Nephron progenitor cell (in vitro differentiated cells): ENCODE measurements around the gene LTBP1.

ENCODE experiments used
- DNase-seq: peaks from one replicate; pipeline ENCODE4 v3.0.0; 2021
- H3K27ac Mint-ChIP-seq: 2 replicates; pipeline ENCODE4 v1.8.0; 2021; ENCODE audit warnings: mild to moderate bottlenecking, moderate library complexity, mixed read lengths
- H3K27me3 Mint-ChIP-seq: 2 replicates; pipeline ENCODE4 v1.8.0; 2021; ENCODE audit warnings: mild to moderate bottlenecking, low read depth, mixed read lengths; ENCODE audit not compliant: poor library complexity
- H3K36me3 Mint-ChIP-seq: 2 replicates; pipeline ENCODE4 v1.8.0; 2021; ENCODE audit warnings: low read depth, mixed read lengths
- H3K4me1 Mint-ChIP-seq: 2 replicates; pipeline ENCODE4 v1.8.0; 2021; ENCODE audit warnings: mixed read lengths
- H3K4me3 Mint-ChIP-seq: 2 replicates; pipeline ENCODE4 v1.8.0; 2021; ENCODE audit warnings: mild to moderate bottlenecking, moderate library complexity, mixed read lengths
- H3K9me3 Mint-ChIP-seq: 2 replicates; pipeline ENCODE4 v1.8.0; 2021; ENCODE audit warnings: mild to moderate bottlenecking, moderate library complexity, mixed read lengths
- CTCF ChIP-seq: fragments of 200-600 bp; sonication (generic); IDR thresholded peaks from 2 replicates; pipeline ENCODE4 v1.5.0; 2021; ENCODE audit warnings: antibody characterized with exemption

The LTBP1 gene

GRCh38 chr2:33077844-33078243 lies 131.1 kb downstream of the LTBP1 start:
- H3K9me3 Mint-ChIP-seq: peaks cover 24% of the 10 kb centered on the region
- peaks cover 4% of the 10 kb centered on the region for H3K27me3 Mint-ChIP-seq
- peak overlapping the region; percentile 95 for H3K27ac Mint-ChIP-seq
- DNase-seq: peak; percentile 16
- peaks cover 50% of the 10 kb centered on the region for H3K4me1 Mint-ChIP-seq
- no peak overlapping the region for H3K4me3 Mint-ChIP-seq
- peaks cover 47% of the 10 kb centered on the region for H3K36me3 Mint-ChIP-seq
- no peak for TF ChIP-seq CTCF

- no peak for DNase-seq
- Mint-ChIP-seq H3K9me3 (peaks cover 24% of the 10 kb centered on the region), H3K27ac (peak overlapping the region; percentile 89), H3K4me1 (peaks cover 69% of the 10 kb centered on the region), H3K4me3 (no peak overlapping the region), H3K27me3 (peaks cover 4% of the 10 kb centered on the region), H3K36me3 (peaks cover 57% of the 10 kb centered on the region)
- no peak for TF ChIP-seq CTCF
Measured at GRCh38 chr2:33081691-33082090, 134.9 kb downstream of the LTBP1 start.

GRCh38 chr2:33083699-33084387 lies 137.1 kb downstream of the LTBP1 start:
- DNase-seq: no peak
- peak overlapping the region; percentile 87 for H3K27ac Mint-ChIP-seq
- no peak for TF ChIP-seq CTCF
- H3K27me3 Mint-ChIP-seq: peaks cover 4% of the 10 kb centered on the region
- peaks cover 56% of the 10 kb centered on the region for H3K4me1 Mint-ChIP-seq
- H3K36me3 Mint-ChIP-seq: peaks cover 50% of the 10 kb centered on the region
- peak overlapping the region; percentile 10 for H3K4me3 Mint-ChIP-seq
- H3K9me3 Mint-ChIP-seq: peaks cover 24% of the 10 kb centered on the region

GRCh38 chr2:33084433-33084832 lies 137.7 kb downstream of the LTBP1 start:
- Mint-ChIP-seq H3K27ac (peak overlapping the region; percentile 78), H3K4me3 (peak overlapping the region; percentile 10), H3K4me1 (peaks cover 56% of the 10 kb centered on the region), H3K9me3 (peaks cover 24% of the 10 kb centered on the region), H3K27me3 (peaks cover 4% of the 10 kb centered on the region), H3K36me3 (peaks cover 45% of the 10 kb centered on the region)
- no peak for DNase-seq
- TF ChIP-seq CTCF: no peak

GRCh38 chr2:33085646-33086045 lies 138.9 kb downstream of the LTBP1 start:
- Mint-ChIP-seq H3K9me3 (peaks cover 29% of the 10 kb centered on the region), H3K36me3 (peaks cover 44% of the 10 kb centered on the region), H3K4me1 (peaks cover 56% of the 10 kb centered on the region), H3K4me3 (no peak overlapping the region), H3K27ac (no peak overlapping the region), H3K27me3 (peaks cover 4% of the 10 kb centered on the region)
- TF ChIP-seq CTCF: no peak
- DNase-seq: no peak

- no peak for TF ChIP-seq CTCF
- H3K27me3 Mint-ChIP-seq: peaks cover 4% of the 10 kb centered on the region
- H3K36me3 Mint-ChIP-seq: peaks cover 41% of the 10 kb centered on the region
- DNase-seq: no peak
- H3K4me1 Mint-ChIP-seq: peaks cover 52% of the 10 kb centered on the region
- no peak overlapping the region for H3K4me3 Mint-ChIP-seq
- peaks cover 24% of the 10 kb centered on the region for H3K9me3 Mint-ChIP-seq
- no peak overlapping the region for H3K27ac Mint-ChIP-seq
Measured at GRCh38 chr2:33086400-33087015, 139.8 kb downstream of the LTBP1 start.
